Measurements from ENCODE around the gene GPR137. TPM values are rescaled to one million over a fixed set of nuclear protein-coding genes. Genes with fewer than 3 reads are reported as not detected.
A peak's percentile ranks its signal among the peaks of the same experiment; 100 is the strongest.

The GPR137 gene
- total and polyA plus RNA-seq, 10 of the 15 experiments (the other 5 are each of a cell fraction or from before 2014, with no cell fraction given), result 0.37 to 29.2 (median 13.8) TPM

DNA sequence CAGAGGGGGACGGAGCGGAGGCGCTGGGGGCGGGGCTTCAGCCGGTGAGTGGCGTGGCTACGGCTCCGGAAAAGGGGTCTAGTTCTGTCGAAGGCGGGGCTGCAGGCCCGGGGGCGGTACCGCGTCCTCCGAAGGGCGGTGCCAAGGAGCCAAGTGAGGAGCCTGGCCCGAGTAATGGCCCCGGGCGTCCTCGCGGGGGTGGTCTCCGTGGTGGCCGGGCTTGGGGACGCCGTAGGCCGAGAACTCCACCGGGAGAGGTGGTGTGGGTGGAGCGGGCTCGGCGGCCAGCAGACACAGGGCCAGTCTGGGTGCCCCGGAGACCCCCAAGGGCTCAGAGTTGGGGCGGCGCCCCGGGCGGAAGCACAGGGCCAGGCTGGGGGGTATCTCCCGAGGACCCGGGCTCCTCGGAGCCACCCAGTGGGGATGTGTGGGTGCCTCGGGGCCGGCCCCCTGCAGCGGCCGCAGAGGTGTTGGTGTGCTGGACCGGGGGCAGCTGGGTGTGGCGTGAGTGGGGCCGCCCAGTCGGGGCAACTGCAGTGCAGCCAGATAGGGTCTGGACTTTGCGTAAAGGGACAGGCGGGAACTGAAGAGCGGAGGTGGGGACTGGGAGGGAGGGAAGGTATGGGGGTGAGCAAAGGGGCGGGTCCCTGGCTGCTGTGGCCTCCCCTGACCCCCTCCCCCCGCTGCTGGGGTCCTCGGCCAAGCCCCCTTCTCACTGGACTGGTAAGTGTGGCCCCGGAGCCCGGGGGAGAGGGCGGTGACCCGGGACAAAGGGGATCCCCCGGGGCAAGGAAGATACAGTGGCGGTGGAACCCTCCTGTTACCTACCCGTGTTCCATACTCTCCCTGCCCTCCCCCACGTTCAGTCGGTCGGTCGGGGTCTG, 43.9 kb upstream of the GPR137 start (continued):
- peak; percentile 78 for TF ChIP-seq BACH1 (IDR thresholded peaks at IDR 0.05; ENCODE audit: borderline replicate concordance)
- no peak for TF ChIP-seq ZNF274 (IDR thresholded peaks at IDR 0.05; ENCODE audit: insufficient read depth, insufficient read length)
- 0 out of 2 replicates have a peak, but pooled peaks have one; percentile 56 for TF ChIP-seq ZNF207 (IDR thresholded peaks at IDR 0.05; ENCODE audit: borderline replicate concordance)
- TF ChIP-seq HCFC1 (IDR thresholded peaks at IDR 0.05; ENCODE audit: low read length), result peak; percentile 25; the same call in 1 of the 2 replicates
- no peak for TF ChIP-seq HDAC2 (IDR thresholded peaks at IDR 0.05)
- 0 out of 2 replicates have a peak, but pooled peaks have one; percentile 37 for TF ChIP-seq NBN (IDR thresholded peaks at IDR 0.05)
- TF ChIP-seq YY1 (IDR thresholded peaks at IDR 0.05; ENCODE audit: low read depth, low read length), result peak; percentile 93
- TF ChIP-seq, protein P1, sequence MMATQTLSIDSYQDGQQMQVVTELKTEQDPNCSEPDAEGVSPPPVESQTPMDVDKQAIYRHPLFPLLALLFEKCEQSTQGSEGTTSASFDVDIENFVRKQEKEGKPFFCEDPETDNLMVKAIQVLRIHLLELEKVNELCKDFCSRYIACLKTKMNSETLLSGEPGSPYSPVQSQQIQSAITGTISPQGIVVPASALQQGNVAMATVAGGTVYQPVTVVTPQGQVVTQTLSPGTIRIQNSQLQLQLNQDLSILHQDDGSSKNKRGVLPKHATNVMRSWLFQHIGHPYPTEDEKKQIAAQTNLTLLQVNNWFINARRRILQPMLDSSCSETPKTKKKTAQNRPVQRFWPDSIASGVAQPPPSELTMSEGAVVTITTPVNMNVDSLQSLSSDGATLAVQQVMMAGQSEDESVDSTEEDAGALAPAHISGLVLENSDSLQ (IDR thresholded peaks at IDR 0.05), result peak; percentile 98
- peak in 1 of 2 experiments; percentile 12; a peak in 2 of 4 replicates for TF ChIP-seq BHLHE40 (IDR thresholded peaks at IDR 0.05; ENCODE audit: borderline replicate concordance in 1 of 2, low read depth in 2 of 2, low read length in 1 of 2)
- TF ChIP-seq, protein P2, sequence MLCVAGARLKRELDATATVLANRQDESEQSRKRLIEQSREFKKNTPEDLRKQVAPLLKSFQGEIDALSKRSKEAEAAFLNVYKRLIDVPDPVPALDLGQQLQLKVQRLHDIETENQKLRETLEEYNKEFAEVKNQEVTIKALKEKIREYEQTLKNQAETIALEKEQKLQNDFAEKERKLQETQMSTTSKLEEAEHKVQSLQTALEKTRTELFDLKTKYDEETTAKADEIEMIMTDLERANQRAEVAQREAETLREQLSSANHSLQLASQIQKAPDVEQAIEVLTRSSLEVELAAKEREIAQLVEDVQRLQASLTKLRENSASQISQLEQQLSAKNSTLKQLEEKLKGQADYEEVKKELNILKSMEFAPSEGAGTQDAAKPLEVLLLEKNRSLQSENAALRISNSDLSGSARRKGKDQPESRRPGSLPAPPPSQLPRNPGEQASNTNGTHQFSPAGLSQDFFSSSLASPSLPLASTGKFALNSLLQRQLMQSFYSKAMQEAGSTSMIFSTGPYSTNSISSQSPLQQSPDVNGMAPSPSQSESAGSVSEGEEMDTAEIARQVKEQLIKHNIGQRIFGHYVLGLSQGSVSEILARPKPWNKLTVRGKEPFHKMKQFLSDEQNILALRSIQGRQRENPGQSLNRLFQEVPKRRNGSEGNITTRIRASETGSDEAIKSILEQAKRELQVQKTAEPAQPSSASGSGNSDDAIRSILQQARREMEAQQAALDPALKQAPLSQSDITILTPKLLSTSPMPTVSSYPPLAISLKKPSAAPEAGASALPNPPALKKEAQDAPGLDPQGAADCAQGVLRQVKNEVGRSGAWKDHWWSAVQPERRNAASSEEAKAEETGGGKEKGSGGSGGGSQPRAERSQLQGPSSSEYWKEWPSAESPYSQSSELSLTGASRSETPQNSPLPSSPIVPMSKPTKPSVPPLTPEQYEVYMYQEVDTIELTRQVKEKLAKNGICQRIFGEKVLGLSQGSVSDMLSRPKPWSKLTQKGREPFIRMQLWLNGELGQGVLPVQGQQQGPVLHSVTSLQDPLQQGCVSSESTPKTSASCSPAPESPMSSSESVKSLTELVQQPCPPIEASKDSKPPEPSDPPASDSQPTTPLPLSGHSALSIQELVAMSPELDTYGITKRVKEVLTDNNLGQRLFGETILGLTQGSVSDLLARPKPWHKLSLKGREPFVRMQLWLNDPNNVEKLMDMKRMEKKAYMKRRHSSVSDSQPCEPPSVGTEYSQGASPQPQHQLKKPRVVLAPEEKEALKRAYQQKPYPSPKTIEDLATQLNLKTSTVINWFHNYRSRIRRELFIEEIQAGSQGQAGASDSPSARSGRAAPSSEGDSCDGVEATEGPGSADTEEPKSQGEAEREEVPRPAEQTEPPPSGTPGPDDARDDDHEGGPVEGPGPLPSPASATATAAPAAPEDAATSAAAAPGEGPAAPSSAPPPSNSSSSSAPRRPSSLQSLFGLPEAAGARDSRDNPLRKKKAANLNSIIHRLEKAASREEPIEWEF (IDR thresholded peaks at IDR 0.05; ENCODE audit: insufficient replicate concordance, low read depth, low read length), result no peak
- TF ChIP-seq, protein P3, sequence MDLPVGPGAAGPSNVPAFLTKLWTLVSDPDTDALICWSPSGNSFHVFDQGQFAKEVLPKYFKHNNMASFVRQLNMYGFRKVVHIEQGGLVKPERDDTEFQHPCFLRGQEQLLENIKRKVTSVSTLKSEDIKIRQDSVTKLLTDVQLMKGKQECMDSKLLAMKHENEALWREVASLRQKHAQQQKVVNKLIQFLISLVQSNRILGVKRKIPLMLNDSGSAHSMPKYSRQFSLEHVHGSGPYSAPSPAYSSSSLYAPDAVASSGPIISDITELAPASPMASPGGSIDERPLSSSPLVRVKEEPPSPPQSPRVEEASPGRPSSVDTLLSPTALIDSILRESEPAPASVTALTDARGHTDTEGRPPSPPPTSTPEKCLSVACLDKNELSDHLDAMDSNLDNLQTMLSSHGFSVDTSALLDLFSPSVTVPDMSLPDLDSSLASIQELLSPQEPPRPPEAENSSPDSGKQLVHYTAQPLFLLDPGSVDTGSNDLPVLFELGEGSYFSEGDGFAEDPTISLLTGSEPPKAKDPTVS (IDR thresholded peaks at IDR 0.05; ENCODE audit: low read depth, low read length), result no peak
- TF ChIP-seq, protein P4, sequence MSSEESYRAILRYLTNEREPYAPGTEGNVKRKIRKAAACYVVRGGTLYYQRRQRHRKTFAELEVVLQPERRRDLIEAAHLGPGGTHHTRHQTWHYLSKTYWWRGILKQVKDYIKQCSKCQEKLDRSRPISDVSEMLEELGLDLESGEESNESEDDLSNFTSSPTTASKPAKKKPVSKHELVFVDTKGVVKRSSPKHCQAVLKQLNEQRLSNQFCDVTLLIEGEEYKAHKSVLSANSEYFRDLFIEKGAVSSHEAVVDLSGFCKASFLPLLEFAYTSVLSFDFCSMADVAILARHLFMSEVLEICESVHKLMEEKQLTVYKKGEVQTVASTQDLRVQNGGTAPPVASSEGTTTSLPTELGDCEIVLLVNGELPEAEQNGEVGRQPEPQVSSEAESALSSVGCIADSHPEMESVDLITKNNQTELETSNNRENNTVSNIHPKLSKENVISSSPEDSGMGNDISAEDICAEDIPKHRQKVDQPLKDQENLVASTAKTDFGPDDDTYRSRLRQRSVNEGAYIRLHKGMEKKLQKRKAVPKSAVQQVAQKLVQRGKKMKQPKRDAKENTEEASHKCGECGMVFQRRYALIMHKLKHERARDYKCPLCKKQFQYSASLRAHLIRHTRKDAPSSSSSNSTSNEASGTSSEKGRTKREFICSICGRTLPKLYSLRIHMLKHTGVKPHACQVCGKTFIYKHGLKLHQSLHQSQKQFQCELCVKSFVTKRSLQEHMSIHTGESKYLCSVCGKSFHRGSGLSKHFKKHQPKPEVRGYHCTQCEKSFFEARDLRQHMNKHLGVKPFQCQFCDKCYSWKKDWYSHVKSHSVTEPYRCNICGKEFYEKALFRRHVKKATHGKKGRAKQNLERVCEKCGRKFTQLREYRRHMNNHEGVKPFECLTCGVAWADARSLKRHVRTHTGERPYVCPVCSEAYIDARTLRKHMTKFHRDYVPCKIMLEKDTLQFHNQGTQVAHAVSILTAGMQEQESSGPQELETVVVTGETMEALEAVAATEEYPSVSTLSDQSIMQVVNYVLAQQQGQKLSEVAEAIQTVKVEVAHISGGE (CRISPR knock-in tag; IDR thresholded peaks at IDR 0.05), result peak; percentile 58
- TF ChIP-seq YBX1 (IDR thresholded peaks at IDR 0.05), result no peak
- no peak for TF ChIP-seq RCOR1 (conservative IDR thresholded peaks at IDR 0.05; ENCODE audit: low read depth, low read length)
- TF ChIP-seq RAD51 (IDR thresholded peaks at IDR 0.05), result no peak
- TF ChIP-seq, protein P5, sequence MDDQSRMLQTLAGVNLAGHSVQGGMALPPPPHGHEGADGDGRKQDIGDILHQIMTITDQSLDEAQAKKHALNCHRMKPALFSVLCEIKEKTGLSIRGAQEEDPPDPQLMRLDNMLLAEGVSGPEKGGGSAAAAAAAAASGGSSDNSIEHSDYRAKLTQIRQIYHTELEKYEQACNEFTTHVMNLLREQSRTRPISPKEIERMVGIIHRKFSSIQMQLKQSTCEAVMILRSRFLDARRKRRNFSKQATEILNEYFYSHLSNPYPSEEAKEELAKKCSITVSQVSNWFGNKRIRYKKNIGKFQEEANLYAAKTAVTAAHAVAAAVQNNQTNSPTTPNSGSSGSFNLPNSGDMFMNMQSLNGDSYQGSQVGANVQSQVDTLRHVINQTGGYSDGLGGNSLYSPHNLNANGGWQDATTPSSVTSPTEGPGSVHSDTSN (IDR thresholded peaks at IDR 0.05; ENCODE audit: insufficient replicate concordance, low read depth, low read length), result peak; percentile 93
